HepG2 (cell line): ENCODE results near the gene LZTFL1. TPM values are rescaled to one million over a fixed set of nuclear protein-coding genes. Genes with fewer than 3 reads are reported as not detected.

ENCODE experiments used
- ATAC-seq: fragments of 200-7000 bp; cut with Tn5 transposase; 3 replicates; pipeline ENCODE4 v1.9.1; 2020; ENCODE audit warnings: mild to moderate bottlenecking, moderate library complexity
- BruUV-seq: library from RNA; stranded (reverse); fragments of 400-500 nt; replicated peaks from 2 replicates; lab custom pipeline; 2021; lab: Mats Ljungman, UMichigan
- CTCF ChIA-PET: fragments of 300-600 bp; formaldehyde crosslinking; extraction: SDS; loops from one replicate; lab custom pipeline; 2021; ENCODE audit warnings: low total read pairs, inconsistent platforms, low intra/inter-chr PET ratio; lab: Yijun Ruan, JAX
- POLR2A ChIA-PET: fragments of 350-600 bp; sonication (Branson Sonifier 250); formaldehyde crosslinking; loops from one replicate; lab custom pipeline; 2020; ENCODE audit warnings: antibody characterized with exemption, inconsistent platforms; lab: Yijun Ruan, JAX
- DNase-seq: peaks from one replicate; pipeline ENCODE4 v3.0.0-alpha.2; 2015; ENCODE audit warnings: low spot score
- FAIRE-seq: peaks from 3 replicates; lab custom pipeline; 2011; peaks lifted over from hg19 to GRCh38; lab: Jason Lieb, UNC
- H2AFZ ChIP-seq: one replicate; pipeline ENCODE4 v1.6.1; 2011; ENCODE audit warnings: low read length, inconsistent platforms
- H3K27ac ChIP-seq: fragments of 300-600 bp; 3 replicates; pipeline ENCODE4 v1.8.0; 2011; ENCODE audit warnings: mixed run types, mild to moderate bottlenecking, mixed read lengths, low read length, inconsistent platforms; ENCODE audit not compliant: insufficient read depth; ENCODE audit errors: extremely low read length
- H3K27me3 ChIP-seq, 2 experiments: fragments of 200-600 bp in 1 of 2; 2 replicates in 1 of 2; 3 replicates in 1 of 2; pipeline versions ENCODE4 v1.6.0 to v1.8.0; 2011; ENCODE audit warnings: low read length in 2 of 2, mild to moderate bottlenecking in 2 of 2, moderate library complexity in 2 of 2, inconsistent platforms in 1 of 2; ENCODE audit not compliant: insufficient read depth in 2 of 2, control insufficient read depth in 1 of 2
- H3K36me3 ChIP-seq, 2 experiments: fragments of 200-600 bp in 1 of 2; replicated peaks in 1 of 2; 2 replicates in 1 of 2; 3 replicates in 1 of 2; pipeline versions ENCODE4 v1.5.1 to v1.8.0; 2011; ENCODE audit warnings: low read length in 2 of 2, inconsistent platforms in 1 of 2; ENCODE audit not compliant: insufficient read depth in 2 of 2, control insufficient read depth in 1 of 2
- H3K4me1 ChIP-seq: 2 replicates; pipeline ENCODE4 v1.5.1; 2012; ENCODE audit warnings: low read length, inconsistent platforms; ENCODE audit not compliant: insufficient read depth
- H3K4me2 ChIP-seq: 2 replicates; pipeline ENCODE4 v1.6.0; 2011; ENCODE audit warnings: low read depth, low read length, inconsistent platforms
- H3K4me3 ChIP-seq, 3 experiments: fragments of 200-600 bp in 1 of 3; sonication (generic), shearing (Covaris generic) in 1 of 3; replicated peaks in 1 of 3; 2 replicates each; pipeline ENCODE4 v1.5.1; 2011 to 2016; ENCODE audit warnings: low read length in 3 of 3, inconsistent platforms in 2 of 3, low read depth in 2 of 3, mild to moderate bottlenecking in 2 of 3, control low read depth in 1 of 3, mixed read lengths in 1 of 3; ENCODE audit not compliant: insufficient read depth in 1 of 3
- H3K79me2 ChIP-seq: one replicate; pipeline ENCODE4 v1.6.1; 2011; ENCODE audit warnings: low read length, inconsistent platforms; ENCODE audit not compliant: insufficient read depth
- H3K9ac ChIP-seq: 2 replicates; pipeline ENCODE4 v1.6.0; 2011; ENCODE audit warnings: mild to moderate bottlenecking, low read depth, low read length, inconsistent platforms; ENCODE audit not compliant: insufficient read depth
- H3K9me3 ChIP-seq: 2 replicates; pipeline ENCODE4 v1.5.1; 2012; ENCODE audit warnings: mild to moderate bottlenecking, low read length
- H4K20me1 ChIP-seq: 2 replicates; pipeline ENCODE4 v1.6.0; 2011; ENCODE audit warnings: inconsistent platforms, mild to moderate bottlenecking, low read length, moderate library complexity; ENCODE audit not compliant: insufficient read depth
- ATRX ChIP-seq: sonication (generic); formaldehyde crosslinking; IDR thresholded peaks from 2 replicates; pipeline ENCODE4 v1.4.0; 2020; ENCODE audit warnings: missing genetic modification reagents, borderline replicate concordance
- SP1 ChIP-seq, 2 experiments: fragments of 450-650 bp in 1 of 2; sonication (generic) in 1 of 2; formaldehyde crosslinking in 1 of 2; IDR thresholded peaks; 2 replicates each; pipeline versions ENCODE4 v1.4.0 to v1.6.1; 2016 to 2020; ENCODE audit warnings: missing genetic modification reagents in 1 of 2
- SRSF1 ChIP-seq: fragments of 200-400 bp; formaldehyde crosslinking; optimal IDR thresholded peaks from 2 replicates; pipeline ENCODE3; 2017; ENCODE audit warnings: mild to moderate bottlenecking, low read depth, low read length, moderate library complexity
- ZFP36L1 ChIP-seq: sonication (generic); formaldehyde crosslinking; IDR thresholded peaks from 2 replicates; pipeline ENCODE4 v1.8.0; 2022; ENCODE audit warnings: mild to moderate bottlenecking, missing genetic modification reagents, moderate library complexity
- ZFP62 ChIP-seq: sonication (generic); formaldehyde crosslinking; IDR thresholded peaks from 2 replicates; pipeline ENCODE4 v1.4.0; 2020; ENCODE audit warnings: missing genetic modification reagents
- ZNF674 ChIP-seq: sonication (generic); formaldehyde crosslinking; IDR thresholded peaks from 2 replicates; pipeline ENCODE4 v1.5.0; 2020; ENCODE audit warnings: low read depth, mild to moderate bottlenecking, missing genetic modification reagents
- WGBS: methylation state at CpG from one replicate; pipeline ENCODE4 v1.1.6; 2017; ENCODE audit warnings: low lambda C conversion rate; 5-methylcytosine and 5-hydroxymethylcytosine counted together
- in situ Hi-C: cut with HindIII; loops from 2 replicates; pipeline ENCODE4 v1.10.0; 2017; ENCODE audit warnings: low pct_unique_long_range_greater_than_20kb; ENCODE audit not compliant: extremely low pct_ligation_motif_present
- intact Hi-C: fragments of 100-400 bp; cut with micrococcal nuclease; formaldehyde crosslinking; loops from one replicate; pipeline ENCODE4 v1.10.0; 2022; ENCODE audit not compliant: unreplicated experiment
- polyA plus RNA-seq, 8 experiments: library from polyadenylated mRNA; depleted of rRNA in 3 of 8; stranded (reverse) in 7 of 8; unstranded in 1 of 8; fragments of >200 nt; fragmentation: Illumina TruSeq in 4 of 8; extraction: Trizol in 4 of 8; gene quantifications; 2 replicates each; pipeline versions ENCODE4 v1.2.1 to v1.2.3, GENCODE V29; 2011 to 2016; ENCODE audit warnings: low read depth in 4 of 8, missing spikeins in 1 of 8, mixed read lengths in 1 of 8; ENCODE audit not compliant: insufficient read depth in 1 of 8
- total RNA-seq, 5 experiments: library from RNA; depleted of rRNA; stranded (reverse); fragments of >200 nt; fragmentation: Illumina TruSeq; extraction: Trizol; gene quantifications; 2 replicates each; pipeline ENCODE4 v1.2.3, GENCODE V29; 2016; ENCODE audit warnings: low read depth in 1 of 5
- TF ChIP-seq, protein P1 (sequence below): sonication (generic); formaldehyde crosslinking; IDR thresholded peaks from 2 replicates; pipeline ENCODE4 v1.5.1; 2020; ENCODE audit warnings: mild to moderate bottlenecking, missing genetic modification reagents
- TF ChIP-seq, protein P2 (sequence below): sonication (generic); formaldehyde crosslinking; IDR thresholded peaks from 2 replicates; pipeline ENCODE4 v1.8.1; 2022; ENCODE audit warnings: mild to moderate bottlenecking, missing genetic modification reagents
- TF ChIP-seq, protein P3 (sequence below): sonication (generic); formaldehyde crosslinking; IDR thresholded peaks from 2 replicates; pipeline ENCODE4 v1.8.1; 2023; ENCODE audit warnings: mild to moderate bottlenecking, inconsistent platforms, moderate library complexity, missing genetic modification reagents, borderline replicate concordance
- TF ChIP-seq, protein P4 (sequence below): sonication (generic); formaldehyde crosslinking; IDR thresholded peaks from 2 replicates; pipeline ENCODE4 v1.8.0; 2022; ENCODE audit warnings: mild to moderate bottlenecking, missing genetic modification reagents, moderate library complexity

The LZTFL1 gene
- total and polyA plus RNA-seq, 2 of the 13 experiments (the other 11 are each of a cell fraction or from before 2014, with no cell fraction given): 16.6 to 17.2 TPM

DNA sequence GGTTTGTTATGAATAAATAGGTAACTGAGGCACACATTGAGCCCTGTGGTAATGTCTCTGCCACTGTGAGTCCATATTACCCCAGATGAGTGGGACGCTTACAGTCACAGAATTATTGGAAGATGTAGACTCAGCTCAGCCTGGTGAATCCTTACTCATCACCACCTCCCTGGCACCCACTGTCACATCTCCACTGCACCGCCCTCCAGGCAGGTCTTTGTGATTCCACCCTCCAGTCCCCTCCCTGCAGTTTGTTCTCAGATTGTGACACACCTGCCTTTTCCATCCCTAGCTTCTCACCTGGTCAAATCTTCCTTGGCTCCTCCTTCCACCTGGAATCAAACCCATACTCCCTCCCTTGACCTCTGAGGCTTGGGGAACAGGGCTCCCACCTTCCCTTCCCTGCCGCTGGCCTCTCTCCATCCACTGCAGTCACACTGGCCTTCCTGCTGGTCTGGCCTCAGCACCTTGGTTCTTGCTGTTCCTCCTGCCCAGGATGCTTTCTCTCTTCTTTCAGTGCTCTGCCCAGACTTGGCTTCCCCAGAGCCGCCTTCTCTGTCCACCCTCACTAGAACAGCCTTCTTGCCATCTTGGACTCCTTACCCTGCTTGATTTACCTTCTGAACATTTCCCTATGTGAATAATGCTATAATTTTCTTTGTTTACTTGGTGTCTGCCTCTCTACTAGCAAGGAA, 55.0 kb downstream of the LZTFL1 start:
- intact Hi-C loops (no loop called here), in situ Hi-C loops (no loop called here)
- no peaks in the 10 kb centered on the region for H3K4me1 ChIP-seq
- H3K27ac ChIP-seq: no peak overlapping the region
- no peak overlapping the region for H3K9ac ChIP-seq
- WGBS: 0% methylated on average over 4 of the region's 4 CpGs
- ChIA-PET CTCF (no interaction called here), POLR2A (no interaction called here)
- BruUV-seq: no TSS peak
- no peak for FAIRE-seq
- no peaks in the 10 kb centered on the region for H3K9me3 ChIP-seq
- H3K4me3 ChIP-seq: no peak overlapping the region
- no peak for DNase-seq
- H3K79me2 ChIP-seq: no peaks in the 10 kb centered on the region
- H3K36me3 ChIP-seq: no peaks in the 10 kb centered on the region
- no peak for ATAC-seq
- no peaks in the 10 kb centered on the region for H4K20me1 ChIP-seq
- no peak overlapping the region for H3K4me2 ChIP-seq
- H3K27me3 ChIP-seq: peaks cover 0 to 20% of the 10 kb centered on the region in 2 experiments; a peak in 3 of 5 replicates
- no peak for TF ChIP-seq ZFP36L1 (CRISPR knock-in tag)
- no peak overlapping the region for H2AFZ ChIP-seq

DNA sequence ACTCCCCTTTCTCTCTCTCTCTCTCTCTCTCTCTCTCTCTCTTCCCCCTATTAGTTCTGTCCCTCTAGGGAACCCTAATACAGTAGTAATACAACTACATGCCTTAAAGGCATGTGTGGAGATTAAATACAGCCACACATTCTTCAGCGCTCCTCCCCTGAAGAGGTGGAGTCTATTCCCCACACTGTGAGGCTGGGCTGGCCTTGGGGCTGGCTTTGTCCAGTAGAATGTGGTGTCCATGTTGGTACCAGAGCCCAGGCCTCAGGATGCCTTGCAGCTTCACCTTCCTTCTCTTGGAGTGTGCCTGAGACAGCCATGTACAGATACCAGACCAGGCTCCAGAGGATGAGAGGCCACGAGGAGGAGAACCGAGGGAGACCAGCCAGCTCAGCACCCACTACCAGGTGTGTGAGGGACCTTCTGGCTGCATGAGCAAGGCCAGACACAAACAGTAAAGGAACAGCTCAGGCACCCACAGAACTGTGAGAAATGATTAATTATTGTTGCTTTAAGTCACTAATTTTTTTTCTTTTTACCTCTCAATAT, 56.2 kb downstream of the LZTFL1 start:
- Histone ChIP-seq H4K20me1 (no peaks in the 10 kb centered on the region), H3K9me3 (no peaks in the 10 kb centered on the region), H3K4me3 (no peak overlapping the region), H2AFZ (no peak overlapping the region), H3K4me2 (no peak overlapping the region), H3K27ac (no peak overlapping the region), H3K4me1 (no peaks in the 10 kb centered on the region), H3K36me3 (no peaks in the 10 kb centered on the region), H3K9ac (no peak overlapping the region), H3K79me2 (no peaks in the 10 kb centered on the region), H3K27me3 (peaks cover 0 to 18% of the 10 kb centered on the region in 2 experiments; a peak in 3 of 5 replicates)
- in situ Hi-C loops (no loop called here), intact Hi-C loops (no loop called here)
- BruUV-seq: no TSS peak
- WGBS: 0% methylated on average over 1 of the region's 3 CpGs
- DNase-seq (no peak), FAIRE-seq (no peak), ATAC-seq (no peak; the same call in 2 of the 3 replicates)
- ChIA-PET POLR2A (no interaction called here), CTCF (no interaction called here)
- TF ChIP-seq ZNF674 (CRISPR knock-in tag) (no peak), ATRX (CRISPR knock-in tag) (no peak), SRSF1 (no peak), SP1 (IDR thresholded peaks at IDR 0.05) (no peak), SP1 (CRISPR knock-in tag; IDR thresholded peaks at IDR 0.05) (no peak), ZFP62 (CRISPR knock-in tag) (no peak)
- TF ChIP-seq, protein P1, sequence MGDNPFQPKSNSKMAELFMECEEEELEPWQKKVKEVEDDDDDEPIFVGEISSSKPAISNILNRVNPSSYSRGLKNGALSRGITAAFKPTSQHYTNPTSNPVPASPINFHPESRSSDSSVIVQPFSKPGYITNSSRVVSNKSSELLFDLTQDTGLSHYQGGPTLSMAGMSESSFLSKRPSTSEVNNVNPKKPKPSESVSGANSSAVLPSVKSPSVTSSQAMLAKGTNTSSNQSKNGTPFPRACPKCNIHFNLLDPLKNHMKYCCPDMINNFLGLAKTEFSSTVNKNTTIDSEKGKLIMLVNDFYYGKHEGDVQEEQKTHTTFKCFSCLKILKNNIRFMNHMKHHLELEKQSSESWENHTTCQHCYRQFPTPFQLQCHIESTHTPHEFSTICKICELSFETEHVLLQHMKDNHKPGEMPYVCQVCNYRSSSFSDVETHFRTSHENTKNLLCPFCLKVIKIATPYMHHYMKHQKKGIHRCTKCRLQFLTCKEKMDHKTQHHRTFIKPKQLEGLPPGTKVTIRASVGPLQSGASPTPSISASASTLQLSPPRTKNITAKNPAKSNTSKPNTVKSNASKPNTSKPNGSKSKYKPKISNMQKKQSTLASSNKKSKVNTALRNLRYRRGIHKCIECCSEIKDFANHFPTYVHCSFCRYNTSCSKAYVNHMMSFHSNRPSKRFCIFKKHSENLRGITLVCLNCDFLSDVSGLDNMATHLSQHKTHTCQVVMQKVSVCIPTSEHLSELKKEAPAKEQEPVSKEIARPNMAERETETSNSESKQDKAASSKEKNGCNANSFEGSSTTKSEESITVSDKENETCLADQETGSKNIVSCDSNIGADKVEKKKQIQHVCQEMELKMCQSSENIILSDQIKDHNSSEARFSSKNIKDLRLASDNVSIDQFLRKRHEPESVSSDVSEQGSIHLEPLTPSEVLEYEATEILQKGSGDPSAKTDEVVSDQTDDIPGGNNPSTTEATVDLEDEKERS: no peak
- TF ChIP-seq, protein P2, sequence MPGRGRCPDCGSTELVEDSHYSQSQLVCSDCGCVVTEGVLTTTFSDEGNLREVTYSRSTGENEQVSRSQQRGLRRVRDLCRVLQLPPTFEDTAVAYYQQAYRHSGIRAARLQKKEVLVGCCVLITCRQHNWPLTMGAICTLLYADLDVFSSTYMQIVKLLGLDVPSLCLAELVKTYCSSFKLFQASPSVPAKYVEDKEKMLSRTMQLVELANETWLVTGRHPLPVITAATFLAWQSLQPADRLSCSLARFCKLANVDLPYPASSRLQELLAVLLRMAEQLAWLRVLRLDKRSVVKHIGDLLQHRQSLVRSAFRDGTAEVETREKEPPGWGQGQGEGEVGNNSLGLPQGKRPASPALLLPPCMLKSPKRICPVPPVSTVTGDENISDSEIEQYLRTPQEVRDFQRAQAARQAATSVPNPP (CRISPR knock-in tag): no peak
- TF ChIP-seq, protein P3, sequence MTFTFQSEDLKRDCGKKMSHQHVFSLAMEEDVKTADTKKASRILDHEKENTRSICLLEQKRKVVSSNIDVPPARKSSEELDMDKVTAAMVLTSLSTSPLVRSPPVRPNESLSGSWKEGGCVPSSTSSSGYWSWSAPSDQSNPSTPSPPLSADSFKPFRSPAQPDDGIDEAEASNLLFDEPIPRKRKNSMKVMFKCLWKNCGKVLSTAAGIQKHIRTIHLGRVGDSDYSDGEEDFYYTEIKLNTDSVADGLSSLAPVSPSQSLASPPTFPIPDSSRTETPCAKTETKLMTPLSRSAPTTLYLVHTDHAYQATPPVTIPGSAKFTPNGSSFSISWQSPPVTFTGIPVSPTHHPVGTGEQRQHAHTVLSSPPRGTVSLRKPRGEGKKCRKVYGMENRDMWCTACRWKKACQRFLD (CRISPR knock-in tag): no peak
- TF ChIP-seq, protein P4, sequence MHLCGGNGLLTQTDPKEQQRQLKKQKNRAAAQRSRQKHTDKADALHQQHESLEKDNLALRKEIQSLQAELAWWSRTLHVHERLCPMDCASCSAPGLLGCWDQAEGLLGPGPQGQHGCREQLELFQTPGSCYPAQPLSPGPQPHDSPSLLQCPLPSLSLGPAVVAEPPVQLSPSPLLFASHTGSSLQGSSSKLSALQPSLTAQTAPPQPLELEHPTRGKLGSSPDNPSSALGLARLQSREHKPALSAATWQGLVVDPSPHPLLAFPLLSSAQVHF (CRISPR knock-in tag): no peak
